Parathyroid adenoma (tissue), 2 donors: ENCODE measurements around the gene HTRA1.

ENCODE experiments used
- H2AFZ ChIP-seq: fragments of 300-600 bp; sonication (generic); one replicate; pipeline ENCODE4 v1.7.0; 2017; ENCODE audit warnings: antibody characterized with exemption, mild to moderate bottlenecking
- H3K27ac ChIP-seq: fragments of 300-600 bp; sonication (generic); one replicate; pipeline ENCODE4 v1.7.0; 2017
- H3K27me3 ChIP-seq: fragments of 300-600 bp; sonication (generic); one replicate; pipeline ENCODE4 v1.7.0; 2017; ENCODE audit warnings: low read length; ENCODE audit not compliant: control insufficient read depth, insufficient read depth
- H3K36me3 ChIP-seq: fragments of 300-600 bp; sonication (generic); one replicate; pipeline ENCODE4 v1.7.0; 2017; ENCODE audit warnings: low read length; ENCODE audit not compliant: control insufficient read depth, insufficient read depth
- H3K4me1 ChIP-seq: fragments of 300-600 bp; sonication (generic); one replicate; pipeline ENCODE4 v1.7.0; 2017; ENCODE audit warnings: control low read depth
- H3K4me2 ChIP-seq: fragments of 300-600 bp; sonication (generic); one replicate; pipeline ENCODE4 v1.7.0; 2017; ENCODE audit warnings: low read length
- H3K4me3 ChIP-seq: fragments of 300-600 bp; sonication (generic); one replicate; pipeline ENCODE4 v1.7.0; 2017; ENCODE audit warnings: low read depth, low read length
- H3K79me2 ChIP-seq: fragments of 300-600 bp; sonication (generic); one replicate; pipeline ENCODE4 v1.7.0; 2017; ENCODE audit warnings: control low read depth
- H3K9ac ChIP-seq: fragments of 300-600 bp; sonication (generic); one replicate; pipeline ENCODE4 v1.7.0; 2017; ENCODE audit warnings: mild to moderate bottlenecking
- H3K9me3 ChIP-seq: fragments of 300-600 bp; sonication (generic); one replicate; pipeline ENCODE4 v1.7.0; 2017; ENCODE audit warnings: low read length; ENCODE audit not compliant: control insufficient read depth
- TF ChIP-seq, protein P1 (sequence below): fragments of 300-600 bp; sonication (generic); IDR thresholded peaks from one replicate; pipeline ENCODE4 v1.7.0; 2017; ENCODE audit warnings: antibody characterized with exemption, mild to moderate bottlenecking
- donor health status: primary hyperparathyroidism.

Gene HTRA1

GRCh38 chr10:122474131-122474818 is 12.9 kb downstream of the HTRA1 start:
- Histone ChIP-seq H3K36me3 (no peaks in the 10 kb centered on the region), H3K9me3 (no peaks in the 10 kb centered on the region), H3K4me1 (peaks cover 6% of the 10 kb centered on the region), H3K4me3 (no peak overlapping the region), H3K27ac (no peak overlapping the region), H3K4me2 (no peak overlapping the region), H3K9ac (no peak overlapping the region), H3K27me3 (no peaks in the 10 kb centered on the region), H3K79me2 (peaks cover 7% of the 10 kb centered on the region), H2AFZ (no peak overlapping the region)
- TF ChIP-seq, protein P1, sequence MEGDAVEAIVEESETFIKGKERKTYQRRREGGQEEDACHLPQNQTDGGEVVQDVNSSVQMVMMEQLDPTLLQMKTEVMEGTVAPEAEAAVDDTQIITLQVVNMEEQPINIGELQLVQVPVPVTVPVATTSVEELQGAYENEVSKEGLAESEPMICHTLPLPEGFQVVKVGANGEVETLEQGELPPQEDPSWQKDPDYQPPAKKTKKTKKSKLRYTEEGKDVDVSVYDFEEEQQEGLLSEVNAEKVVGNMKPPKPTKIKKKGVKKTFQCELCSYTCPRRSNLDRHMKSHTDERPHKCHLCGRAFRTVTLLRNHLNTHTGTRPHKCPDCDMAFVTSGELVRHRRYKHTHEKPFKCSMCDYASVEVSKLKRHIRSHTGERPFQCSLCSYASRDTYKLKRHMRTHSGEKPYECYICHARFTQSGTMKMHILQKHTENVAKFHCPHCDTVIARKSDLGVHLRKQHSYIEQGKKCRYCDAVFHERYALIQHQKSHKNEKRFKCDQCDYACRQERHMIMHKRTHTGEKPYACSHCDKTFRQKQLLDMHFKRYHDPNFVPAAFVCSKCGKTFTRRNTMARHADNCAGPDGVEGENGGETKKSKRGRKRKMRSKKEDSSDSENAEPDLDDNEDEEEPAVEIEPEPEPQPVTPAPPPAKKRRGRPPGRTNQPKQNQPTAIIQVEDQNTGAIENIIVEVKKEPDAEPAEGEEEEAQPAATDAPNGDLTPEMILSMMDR = no peak

DNA sequence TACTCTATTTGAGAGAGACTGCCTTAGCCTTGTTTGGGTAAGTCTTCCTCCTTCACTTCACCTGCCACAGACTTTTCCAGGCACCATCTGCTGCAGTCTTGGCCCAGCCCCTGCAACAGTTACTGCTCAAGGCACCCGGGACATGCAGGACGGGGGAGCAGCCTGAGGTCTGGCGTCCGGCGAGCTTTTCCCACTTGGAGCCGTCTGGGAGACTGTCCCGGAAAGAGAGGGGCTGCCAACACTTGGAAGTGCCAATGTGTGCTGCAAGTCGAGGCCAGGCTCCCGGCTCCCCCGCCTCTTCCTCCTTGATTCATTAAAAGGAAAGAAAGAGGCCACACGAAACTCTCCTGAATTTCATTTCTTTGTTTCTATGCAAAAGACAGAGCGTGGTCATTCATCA is 13.7 kb downstream of the HTRA1 start:
- no peaks in the 10 kb centered on the region for H3K9me3 ChIP-seq
- no peaks in the 10 kb centered on the region for H3K36me3 ChIP-seq
- TF ChIP-seq, protein P1 = no peak
- H3K4me3 ChIP-seq = no peak overlapping the region
- H3K4me1 ChIP-seq = peaks cover 6% of the 10 kb centered on the region
- H3K79me2 ChIP-seq = peaks cover 7% of the 10 kb centered on the region
- no peak overlapping the region for H2AFZ ChIP-seq
- H3K4me2 ChIP-seq = no peak overlapping the region
- H3K27ac ChIP-seq = no peak overlapping the region
- H3K9ac ChIP-seq = no peak overlapping the region
- no peaks in the 10 kb centered on the region for H3K27me3 ChIP-seq

GRCh38 chr10:122475591-122476332 is 14.4 kb downstream of the HTRA1 start:
- TF ChIP-seq, protein P1 = no peak
- Histone ChIP-seq H3K4me2 (no peak overlapping the region), H3K4me3 (no peak overlapping the region), H2AFZ (no peak overlapping the region), H3K9ac (no peak overlapping the region), H3K9me3 (no peaks in the 10 kb centered on the region), H3K79me2 (peaks cover 5% of the 10 kb centered on the region), H3K27me3 (no peaks in the 10 kb centered on the region), H3K27ac (no peak overlapping the region), H3K4me1 (peaks cover 6% of the 10 kb centered on the region), H3K36me3 (no peaks in the 10 kb centered on the region)

- peaks cover 6% of the 10 kb centered on the region for H3K4me1 ChIP-seq
- H3K27me3 ChIP-seq = no peaks in the 10 kb centered on the region
- TF ChIP-seq, protein P1 = no peak
- H3K27ac ChIP-seq = no peak overlapping the region
- H3K4me3 ChIP-seq = no peak overlapping the region
- no peak overlapping the region for H2AFZ ChIP-seq
- H3K36me3 ChIP-seq = no peaks in the 10 kb centered on the region
- H3K9ac ChIP-seq = no peak overlapping the region
- no peaks in the 10 kb centered on the region for H3K9me3 ChIP-seq
- peaks cover 3% of the 10 kb centered on the region for H3K79me2 ChIP-seq
- H3K4me2 ChIP-seq = no peak overlapping the region
These were observed 15.0 kb downstream of the HTRA1 start for GRCh38 chr10:122476333-122476695.

DNA sequence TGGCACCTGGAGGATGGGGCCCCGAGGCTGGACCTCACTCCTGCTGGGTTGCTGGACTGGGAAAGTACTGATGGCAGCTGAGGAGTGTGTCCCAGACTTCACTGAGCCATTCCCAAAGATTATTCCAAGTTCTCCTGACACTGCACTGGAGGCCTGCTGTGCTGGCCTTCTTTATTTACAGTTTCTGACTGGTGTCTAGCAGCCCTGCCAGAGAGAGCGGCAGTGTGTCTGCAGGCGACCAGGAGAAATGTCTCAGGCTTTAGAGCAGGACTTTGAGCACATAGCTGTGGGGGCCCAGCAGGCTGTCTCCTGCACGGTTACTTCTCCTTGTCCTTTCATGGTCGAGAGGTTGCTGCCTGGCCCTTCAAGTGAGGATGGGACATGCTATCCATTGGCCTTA is 16.1 kb downstream of the HTRA1 start:
- no peak overlapping the region for H3K9ac ChIP-seq
- peaks cover 6% of the 10 kb centered on the region for H3K4me1 ChIP-seq

More for the DNA sequence above, 16.1 kb downstream of the HTRA1 start:
- H3K9me3 ChIP-seq = no peaks in the 10 kb centered on the region
- no peak overlapping the region for H3K4me3 ChIP-seq
- H3K36me3 ChIP-seq = no peaks in the 10 kb centered on the region
- no peak overlapping the region for H3K27ac ChIP-seq
- TF ChIP-seq, protein P1 = no peak
- no peak overlapping the region for H3K4me2 ChIP-seq
- peaks cover 3% of the 10 kb centered on the region for H3K79me2 ChIP-seq
- no peak overlapping the region for H2AFZ ChIP-seq
- H3K27me3 ChIP-seq = no peaks in the 10 kb centered on the region
